Epidermal melanocyte (primary cell): Measurements from ENCODE around the gene DYNC1H1.

Experiments used
- DNase-seq: peaks from one replicate; pipeline ENCODE4 v3.0.0; 2011; ENCODE audit warnings: low spot score; ENCODE audit not compliant: insufficient read length

The DYNC1H1 gene

GRCh38 chr14:102034301-102034700, 69.9 kb downstream of the DYNC1H1 start:
- DNase-seq: no peak

GRCh38 chr14:102035914-102036313, 71.5 kb downstream of the DYNC1H1 start:
- no peak for DNase-seq

GRCh38 chr14:102037686-102038085, 73.3 kb downstream of the DYNC1H1 start:
- no peak for DNase-seq

GRCh38 chr14:102039157-102039556, 74.8 kb downstream of the DYNC1H1 start:
- DNase-seq: no peak

GRCh38 chr14:102040153-102040552, 75.8 kb downstream of the DYNC1H1 start:
- no peak for DNase-seq

GRCh38 chr14:102042699-102043098, 78.3 kb downstream of the DYNC1H1 start:
- DNase-seq: no peak

GRCh38 chr14:102043251-102044025, 79.1 kb downstream of the DYNC1H1 start:
- DNase-seq: no peak

- DNase-seq: no peak
These were observed 80.2 kb downstream of the DYNC1H1 start for GRCh38 chr14:102044566-102044965.

- DNase-seq: no peak
These were observed 82.2 kb downstream of the DYNC1H1 start for GRCh38 chr14:102046337-102047278.

- DNase-seq: no peak
These were observed 83.6 kb downstream of the DYNC1H1 start for GRCh38 chr14:102047808-102048540.

- DNase-seq: no peak
These were observed 85.1 kb downstream of the DYNC1H1 start for GRCh38 chr14:102049258-102050025.

- no peak for DNase-seq
These were observed 85.6 kb downstream of the DYNC1H1 start for GRCh38 chr14:102050026-102050405.

- DNase-seq: no peak
These were observed 86.3 kb downstream of the DYNC1H1 start for GRCh38 chr14:102050625-102051024.

- no peak for DNase-seq
These were observed 88.1 kb downstream of the DYNC1H1 start for GRCh38 chr14:102052522-102052921.

- no peak for DNase-seq
These were observed 91.0 kb downstream of the DYNC1H1 start for GRCh38 chr14:102055181-102055901.

GRCh38 chr14:102056694-102057442, 92.5 kb downstream of the DYNC1H1 start:
- DNase-seq: no peak

GRCh38 chr14:102057480-102058114, 93.2 kb downstream of the DYNC1H1 start:
- DNase-seq: no peak

GRCh38 chr14:102058146-102058545, 93.8 kb downstream of the DYNC1H1 start:
- no peak for DNase-seq

GRCh38 chr14:102058961-102059360, 94.6 kb downstream of the DYNC1H1 start:
- DNase-seq: no peak
